Activated CD8-positive, alpha-beta memory T cell treated with anti-CD3 and anti-CD28 coated beads, Interleukin-2, amount 50 U/mL, for 4 hours (primary cell): ENCODE data around the gene KCTD11.

Experiments used
- DNase-seq: peaks from one replicate; pipeline ENCODE4 v3.0.0-alpha.2; 2020

The KCTD11 gene

GRCh38 chr17:7380855-7381683 lies 29.1 kb downstream of the KCTD11 start, which contains the start of gene TNK1:
Gene TNK1, plus strand, starts transcription at chr17:7381089. Its CDS starts 1,838 bp downstream, at chr17:7382927.
- no peak for DNase-seq

- DNase-seq, result no peak
Measured at GRCh38 chr17:7382901-7383300, 30.9 kb downstream of the KCTD11 start.

GRCh38 chr17:7383371-7383741 lies 31.4 kb downstream of the KCTD11 start:
- DNase-seq, result no peak

- DNase-seq, result peak; percentile 80
Measured at GRCh38 chr17:7383742-7384488, 32.0 kb downstream of the KCTD11 start.

GRCh38 chr17:7384489-7385081 lies 32.6 kb downstream of the KCTD11 start:
- DNase-seq, result no peak

GRCh38 chr17:7388856-7389255 lies 36.9 kb downstream of the KCTD11 start:
- no peak for DNase-seq

GRCh38 chr17:7389924-7390910 lies 38.3 kb downstream of the KCTD11 start:
- DNase-seq, result no peak

- no peak for DNase-seq
Measured at GRCh38 chr17:7391307-7391706, 39.3 kb downstream of the KCTD11 start.

- DNase-seq, result no peak
Measured at GRCh38 chr17:7392696-7393612, 41.0 kb downstream of the KCTD11 start.

GRCh38 chr17:7393613-7394451 lies 41.9 kb downstream of the KCTD11 start:
- peak; percentile 71 for DNase-seq

- peak; percentile 84 for DNase-seq
Measured at GRCh38 chr17:7394452-7395191, 42.7 kb downstream of the KCTD11 start, which contains the start of gene PLSCR3. Gene PLSCR3, minus strand, starts transcription at chr17:7394525. Its CDS starts 415 bp downstream, at chr17:7394110.

- DNase-seq, result no peak
Measured at GRCh38 chr17:7396147-7396546, 44.2 kb downstream of the KCTD11 start.

GRCh38 chr17:7398612-7399011 lies 46.6 kb downstream of the KCTD11 start:
- no peak for DNase-seq

- peak; percentile 38 for DNase-seq
Measured at GRCh38 chr17:7403043-7403726, 51.2 kb downstream of the KCTD11 start.

GRCh38 chr17:7403727-7403976 lies 51.7 kb downstream of the KCTD11 start:
- DNase-seq, result no peak

GRCh38 chr17:7403977-7404736 lies 52.2 kb downstream of the KCTD11 start, which contains the start of gene TMEM256:
Gene TMEM256, minus strand, starts transcription at chr17:7404097. Its CDS starts 13 bp downstream, at chr17:7404084.
- DNase-seq, result peak; percentile 91
